ENCODE data around the gene SHC2.

DNA sequence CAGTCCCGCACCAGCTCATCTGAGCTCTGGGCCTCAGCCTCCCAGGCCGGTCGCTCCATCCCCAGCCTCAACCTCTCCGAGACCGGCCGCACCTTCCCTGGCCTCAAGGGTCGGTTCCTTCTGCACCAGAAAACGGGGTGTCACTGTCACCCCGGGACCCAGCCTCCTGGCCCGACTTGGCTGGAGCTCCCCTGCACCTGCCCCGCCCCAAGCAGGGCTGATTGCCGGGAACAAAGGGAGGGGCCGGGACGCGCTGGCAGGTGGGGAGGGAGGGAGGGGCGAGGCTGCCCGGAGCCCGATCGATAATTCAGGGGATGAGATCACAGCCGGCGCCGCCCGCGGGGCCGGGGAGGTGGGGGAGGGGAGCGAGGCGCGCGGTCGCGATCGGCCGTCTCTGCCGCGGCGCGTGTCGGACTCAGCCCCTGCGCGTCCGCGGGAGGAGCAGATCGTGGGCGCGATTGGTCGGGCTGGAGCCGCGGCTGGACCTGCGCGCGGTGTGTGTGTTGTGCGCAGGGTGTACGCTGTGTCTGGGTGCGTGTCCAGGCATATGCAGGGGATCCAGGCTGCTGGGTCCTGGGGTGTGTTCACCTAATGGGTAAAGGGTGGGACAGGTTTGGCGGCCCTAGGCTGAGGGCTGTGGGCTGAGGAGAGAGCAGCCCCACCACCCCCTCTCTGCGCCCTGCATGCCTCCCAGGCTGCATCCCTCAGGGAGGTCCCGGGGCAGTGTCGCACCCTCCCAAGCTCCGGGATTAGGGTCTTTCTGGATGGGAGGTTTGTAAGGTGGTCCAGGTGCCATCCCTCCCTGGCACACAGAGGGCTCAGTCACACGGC, 1.1 kb upstream of the SHC2 start:
- TF ChIP-seq, protein P1, sequence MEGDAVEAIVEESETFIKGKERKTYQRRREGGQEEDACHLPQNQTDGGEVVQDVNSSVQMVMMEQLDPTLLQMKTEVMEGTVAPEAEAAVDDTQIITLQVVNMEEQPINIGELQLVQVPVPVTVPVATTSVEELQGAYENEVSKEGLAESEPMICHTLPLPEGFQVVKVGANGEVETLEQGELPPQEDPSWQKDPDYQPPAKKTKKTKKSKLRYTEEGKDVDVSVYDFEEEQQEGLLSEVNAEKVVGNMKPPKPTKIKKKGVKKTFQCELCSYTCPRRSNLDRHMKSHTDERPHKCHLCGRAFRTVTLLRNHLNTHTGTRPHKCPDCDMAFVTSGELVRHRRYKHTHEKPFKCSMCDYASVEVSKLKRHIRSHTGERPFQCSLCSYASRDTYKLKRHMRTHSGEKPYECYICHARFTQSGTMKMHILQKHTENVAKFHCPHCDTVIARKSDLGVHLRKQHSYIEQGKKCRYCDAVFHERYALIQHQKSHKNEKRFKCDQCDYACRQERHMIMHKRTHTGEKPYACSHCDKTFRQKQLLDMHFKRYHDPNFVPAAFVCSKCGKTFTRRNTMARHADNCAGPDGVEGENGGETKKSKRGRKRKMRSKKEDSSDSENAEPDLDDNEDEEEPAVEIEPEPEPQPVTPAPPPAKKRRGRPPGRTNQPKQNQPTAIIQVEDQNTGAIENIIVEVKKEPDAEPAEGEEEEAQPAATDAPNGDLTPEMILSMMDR (IDR thresholded peaks at IDR 0.05): no peak
- no peak for TF ChIP-seq POLR2A (IDR thresholded peaks at IDR 0.05)
